HG02623 (cell line): ENCODE measurements around the gene DGCR2.
"Not testable (repeated sequence)": the region's sequence is repeated elsewhere in the genome, so short reads cannot be mapped to it uniquely, and the experiment has no call there.

Experiments
- ATAC-seq: cut with Tn5 transposase; IDR thresholded peaks from one replicate; pipeline ENCODE4 v1.9.1; 2021; ENCODE audit warnings: moderate library complexity; ENCODE audit not compliant: unreplicated experiment

DGCR2 gene

GRCh38 chr22:19086417-19086816 lies 35.8 kb downstream of the DGCR2 start:
- no peak for ATAC-seq

- ATAC-seq = no peak
Observed at GRCh38 chr22:19085233-19085718, 36.9 kb downstream of the DGCR2 start.

GRCh38 chr22:19084586-19084985 lies 37.6 kb downstream of the DGCR2 start:
- not testable (repeated sequence) for ATAC-seq

- not testable (repeated sequence) for ATAC-seq
Observed at GRCh38 chr22:19084126-19084525, 38.1 kb downstream of the DGCR2 start.

- ATAC-seq = no peak
Observed at GRCh38 chr22:19082793-19083192, 39.4 kb downstream of the DGCR2 start.

GRCh38 chr22:19082101-19082500 lies 40.1 kb downstream of the DGCR2 start:
- ATAC-seq = no peak

GRCh38 chr22:19081351-19081750 lies 40.9 kb downstream of the DGCR2 start:
- ATAC-seq = no peak

GRCh38 chr22:19080853-19081252 lies 41.4 kb downstream of the DGCR2 start:
- no peak for ATAC-seq

- ATAC-seq = no peak
Observed at GRCh38 chr22:19079691-19080090, 42.5 kb downstream of the DGCR2 start.

- no peak for ATAC-seq
Observed at GRCh38 chr22:19075404-19075803, 46.8 kb downstream of the DGCR2 start.

- not testable (repeated sequence) for ATAC-seq
Observed at GRCh38 chr22:19072853-19073252, 49.4 kb downstream of the DGCR2 start.

GRCh38 chr22:19070397-19071169 lies 51.6 kb downstream of the DGCR2 start:
- ATAC-seq = no peak

GRCh38 chr22:19069451-19069850 lies 52.8 kb downstream of the DGCR2 start:
- ATAC-seq = no peak

- no peak for ATAC-seq
Observed at GRCh38 chr22:19068784-19069271, 53.4 kb downstream of the DGCR2 start.

GRCh38 chr22:19067696-19068348 lies 54.4 kb downstream of the DGCR2 start:
- ATAC-seq = no peak

- ATAC-seq = no peak
Observed at GRCh38 chr22:19066531-19067271, 55.5 kb downstream of the DGCR2 start.

- ATAC-seq = no peak
Observed at GRCh38 chr22:19065929-19066328, 56.3 kb downstream of the DGCR2 start.

- no peak for ATAC-seq
Observed at GRCh38 chr22:19065298-19065859, 56.8 kb downstream of the DGCR2 start.

- ATAC-seq = no peak
Observed at GRCh38 chr22:19064354-19065054, 57.7 kb downstream of the DGCR2 start.

GRCh38 chr22:19063581-19064353 lies 58.4 kb downstream of the DGCR2 start:
- no peak for ATAC-seq
